Measurements from ENCODE around the gene CRTAP. TPM values are rescaled to one million over a fixed set of nuclear protein-coding genes. Genes with fewer than 3 reads are reported as not detected.

CRTAP gene
- total and polyA plus RNA-seq, 2 of the 13 experiments (the other 11 are each of a cell fraction or from before 2014, with no cell fraction given): 54.2 to 119 TPM

DNA sequence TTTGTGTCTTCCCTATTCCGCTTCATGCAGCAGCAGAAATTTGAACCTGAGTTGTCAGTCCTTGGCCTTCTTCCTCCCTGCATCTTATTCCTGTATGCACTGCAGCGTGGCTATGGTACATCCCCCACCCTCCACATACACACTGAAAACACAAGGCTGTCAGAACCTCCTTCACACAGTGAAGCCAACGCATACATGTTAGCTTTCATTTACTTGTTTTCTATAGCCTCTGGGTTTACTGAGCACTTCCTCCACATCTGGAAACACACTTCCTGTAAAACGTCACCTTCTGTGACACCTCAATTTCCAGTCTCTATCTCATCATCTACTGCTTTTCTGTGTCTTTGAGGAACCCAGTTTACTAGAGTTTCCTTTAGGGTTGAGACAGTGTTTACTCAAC, 57.8 kb downstream of the CRTAP start:
- no peak for FAIRE-seq
- TF ChIP-seq ZNF878 (CRISPR knock-in tag; IDR thresholded peaks at IDR 0.05): no peak
- TF ChIP-seq ZNF775 (CRISPR knock-in tag; IDR thresholded peaks at IDR 0.05; ENCODE audit: borderline replicate concordance): no peak
- TF ChIP-seq ZNF556 (CRISPR knock-in tag; IDR thresholded peaks at IDR 0.05; ENCODE audit: borderline replicate concordance): no peak
- TF ChIP-seq STAT5B (CRISPR knock-in tag; IDR thresholded peaks at IDR 0.05): no peak
- TF ChIP-seq KDM5B (CRISPR knock-in tag; IDR thresholded peaks at IDR 0.05; ENCODE audit: borderline replicate concordance): no peak
- TF ChIP-seq PHF8 (CRISPR knock-in tag; IDR thresholded peaks at IDR 0.05): no peak
- TF ChIP-seq, protein P1, sequence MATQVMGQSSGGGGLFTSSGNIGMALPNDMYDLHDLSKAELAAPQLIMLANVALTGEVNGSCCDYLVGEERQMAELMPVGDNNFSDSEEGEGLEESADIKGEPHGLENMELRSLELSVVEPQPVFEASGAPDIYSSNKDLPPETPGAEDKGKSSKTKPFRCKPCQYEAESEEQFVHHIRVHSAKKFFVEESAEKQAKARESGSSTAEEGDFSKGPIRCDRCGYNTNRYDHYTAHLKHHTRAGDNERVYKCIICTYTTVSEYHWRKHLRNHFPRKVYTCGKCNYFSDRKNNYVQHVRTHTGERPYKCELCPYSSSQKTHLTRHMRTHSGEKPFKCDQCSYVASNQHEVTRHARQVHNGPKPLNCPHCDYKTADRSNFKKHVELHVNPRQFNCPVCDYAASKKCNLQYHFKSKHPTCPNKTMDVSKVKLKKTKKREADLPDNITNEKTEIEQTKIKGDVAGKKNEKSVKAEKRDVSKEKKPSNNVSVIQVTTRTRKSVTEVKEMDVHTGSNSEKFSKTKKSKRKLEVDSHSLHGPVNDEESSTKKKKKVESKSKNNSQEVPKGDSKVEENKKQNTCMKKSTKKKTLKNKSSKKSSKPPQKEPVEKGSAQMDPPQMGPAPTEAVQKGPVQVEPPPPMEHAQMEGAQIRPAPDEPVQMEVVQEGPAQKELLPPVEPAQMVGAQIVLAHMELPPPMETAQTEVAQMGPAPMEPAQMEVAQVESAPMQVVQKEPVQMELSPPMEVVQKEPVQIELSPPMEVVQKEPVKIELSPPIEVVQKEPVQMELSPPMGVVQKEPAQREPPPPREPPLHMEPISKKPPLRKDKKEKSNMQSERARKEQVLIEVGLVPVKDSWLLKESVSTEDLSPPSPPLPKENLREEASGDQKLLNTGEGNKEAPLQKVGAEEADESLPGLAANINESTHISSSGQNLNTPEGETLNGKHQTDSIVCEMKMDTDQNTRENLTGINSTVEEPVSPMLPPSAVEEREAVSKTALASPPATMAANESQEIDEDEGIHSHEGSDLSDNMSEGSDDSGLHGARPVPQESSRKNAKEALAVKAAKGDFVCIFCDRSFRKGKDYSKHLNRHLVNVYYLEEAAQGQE (IDR thresholded peaks at IDR 0.05; ENCODE audit: borderline replicate concordance in 1 of 2, low read depth in 1 of 2, low read length in 2 of 2): no peak
- no peak for TF ChIP-seq TFDP2 (CRISPR knock-in tag; IDR thresholded peaks at IDR 0.05)
- TF ChIP-seq ZNF333 (CRISPR knock-in tag; IDR thresholded peaks at IDR 0.05; ENCODE audit: borderline replicate concordance): no peak
- TF ChIP-seq, protein P2, sequence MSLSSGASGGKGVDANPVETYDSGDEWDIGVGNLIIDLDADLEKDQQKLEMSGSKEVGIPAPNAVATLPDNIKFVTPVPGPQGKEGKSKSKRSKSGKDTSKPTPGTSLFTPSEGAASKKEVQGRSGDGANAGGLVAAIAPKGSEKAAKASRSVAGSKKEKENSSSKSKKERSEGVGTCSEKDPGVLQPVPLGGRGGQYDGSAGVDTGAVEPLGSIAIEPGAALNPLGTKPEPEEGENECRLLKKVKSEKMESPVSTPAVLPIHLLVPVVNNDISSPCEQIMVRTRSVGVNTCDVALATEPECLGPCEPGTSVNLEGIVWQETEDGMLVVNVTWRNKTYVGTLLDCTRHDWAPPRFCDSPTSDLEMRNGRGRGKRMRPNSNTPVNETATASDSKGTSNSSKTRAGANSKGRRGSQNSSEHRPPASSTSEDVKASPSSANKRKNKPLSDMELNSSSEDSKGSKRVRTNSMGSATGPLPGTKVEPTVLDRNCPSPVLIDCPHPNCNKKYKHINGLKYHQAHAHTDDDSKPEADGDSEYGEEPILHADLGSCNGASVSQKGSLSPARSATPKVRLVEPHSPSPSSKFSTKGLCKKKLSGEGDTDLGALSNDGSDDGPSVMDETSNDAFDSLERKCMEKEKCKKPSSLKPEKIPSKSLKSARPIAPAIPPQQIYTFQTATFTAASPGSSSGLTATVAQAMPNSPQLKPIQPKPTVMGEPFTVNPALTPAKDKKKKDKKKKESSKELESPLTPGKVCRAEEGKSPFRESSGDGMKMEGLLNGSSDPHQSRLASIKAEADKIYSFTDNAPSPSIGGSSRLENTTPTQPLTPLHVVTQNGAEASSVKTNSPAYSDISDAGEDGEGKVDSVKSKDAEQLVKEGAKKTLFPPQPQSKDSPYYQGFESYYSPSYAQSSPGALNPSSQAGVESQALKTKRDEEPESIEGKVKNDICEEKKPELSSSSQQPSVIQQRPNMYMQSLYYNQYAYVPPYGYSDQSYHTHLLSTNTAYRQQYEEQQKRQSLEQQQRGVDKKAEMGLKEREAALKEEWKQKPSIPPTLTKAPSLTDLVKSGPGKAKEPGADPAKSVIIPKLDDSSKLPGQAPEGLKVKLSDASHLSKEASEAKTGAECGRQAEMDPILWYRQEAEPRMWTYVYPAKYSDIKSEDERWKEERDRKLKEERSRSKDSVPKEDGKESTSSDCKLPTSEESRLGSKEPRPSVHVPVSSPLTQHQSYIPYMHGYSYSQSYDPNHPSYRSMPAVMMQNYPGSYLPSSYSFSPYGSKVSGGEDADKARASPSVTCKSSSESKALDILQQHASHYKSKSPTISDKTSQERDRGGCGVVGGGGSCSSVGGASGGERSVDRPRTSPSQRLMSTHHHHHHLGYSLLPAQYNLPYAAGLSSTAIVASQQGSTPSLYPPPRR (CRISPR knock-in tag; IDR thresholded peaks at IDR 0.05; ENCODE audit: borderline replicate concordance): no peak
- no peak overlapping the region for H3K9ac ChIP-seq (ENCODE audit: insufficient read depth, low read depth, low read length)
- no peak overlapping the region for H2AFZ ChIP-seq (ENCODE audit: low read length)
- no peak overlapping the region for H3K4me2 ChIP-seq (ENCODE audit: low read depth, low read length)
- H3K4me1 ChIP-seq (ENCODE audit: insufficient read depth, low read length): peaks cover 23% of the 10 kb centered on the region
- no peaks in the 10 kb centered on the region for H3K9me3 ChIP-seq (ENCODE audit: low read length)
- H3K27me3 ChIP-seq (ENCODE audit: control insufficient read depth in 1 of 2, insufficient read depth in 2 of 2, low read length in 2 of 2): peaks cover 0 to 8% of the 10 kb centered on the region in 2 experiments; a peak in 2 of 5 replicates
- no peaks in the 10 kb centered on the region for H3K79me2 ChIP-seq (ENCODE audit: insufficient read depth, low read length)
- BruUV-seq (replicated peaks): no TSS peak
- in situ Hi-C loops (cut with HindIII; ENCODE audit: extremely low pct_ligation_motif_present, low pct_unique_long_range_greater_than_20kb): no loop called here
- no peak for DNase-seq (ENCODE audit: low spot score)
- no peak for ATAC-seq
- CTCF ChIA-PET (ENCODE audit: low intra/inter-chr PET ratio, low total read pairs): no interaction called here
- POLR2A ChIA-PET: no interaction called here
- no peaks in the 10 kb centered on the region for H4K20me1 ChIP-seq (ENCODE audit: insufficient read depth, low read length)
- WGBS (ENCODE audit: low lambda C conversion rate): 57% methylated on average over 4 of the region's 4 CpGs
- H3K36me3 ChIP-seq (replicated peaks in 1 of 2; ENCODE audit: control insufficient read depth in 1 of 2, insufficient read depth in 2 of 2, low read length in 2 of 2): no peaks in the 10 kb centered on the region
- H3K27ac ChIP-seq (ENCODE audit: extremely low read length, insufficient read depth, low read length): no peak overlapping the region
- intact Hi-C loops (cut with micrococcal nuclease; ENCODE audit: unreplicated experiment): no loop called here
- no peak overlapping the region for H3K4me3 ChIP-seq (replicated peaks in 1 of 3; ENCODE audit: insufficient read depth in 1 of 3, low read depth in 2 of 3, low read length in 3 of 3)

Measured in HepG2 (cell line).